Uterus (tissue), 4 donors: Measurements from ENCODE around the gene PLA2G4D. TPM values are rescaled to one million over a fixed set of nuclear protein-coding genes. Genes with fewer than 3 reads are reported as not detected.

Experiments used
- DNase-seq, 2 donors: peaks; one replicate each; pipeline ENCODE4 v3.0.0-alpha.2; 2019 to 2020
- H3K27ac ChIP-seq, 2 donors: fragments of 200-600 bp; sonication (generic); 1 replicate in 1 of 2; 2 replicates in 1 of 2; pipeline ENCODE4 v1.5.1; 2016 to 2018
- H3K27me3 ChIP-seq, 2 donors: fragments of 200-600 bp; sonication (generic); one replicate each; pipeline ENCODE4 v1.5.1; 2018 to 2019; ENCODE audit warnings: control low read depth in 1 of 2
- H3K36me3 ChIP-seq, 2 donors: fragments of 200-600 bp; sonication (generic); one replicate each; pipeline ENCODE4 v1.5.1; 2019; ENCODE audit warnings: control low read depth in 1 of 2
- H3K4me1 ChIP-seq, 2 donors: fragments of 200-600 bp; sonication (generic); one replicate each; pipeline ENCODE4 v1.5.1; 2018 to 2019; ENCODE audit warnings: control low read depth in 1 of 2
- H3K4me3 ChIP-seq, 2 donors: fragments of 200-600 bp; sonication (generic); 1 replicate in 1 of 2; 2 replicates in 1 of 2; pipeline ENCODE4 v1.5.1; 2018 to 2019; ENCODE audit warnings: mild to moderate bottlenecking in 1 of 2
- H3K9me3 ChIP-seq, 2 donors: fragments of 200-600 bp; sonication (generic); one replicate each; pipeline ENCODE4 v1.5.1; 2019; ENCODE audit warnings: control low read depth in 1 of 2
- POLR2A ChIP-seq, 2 donors: fragments of 450-650 bp; IDR thresholded peaks; one replicate each; pipeline ENCODE4 v1.6.1; 2016; ENCODE audit warnings: antibody characterized with exemption in 2 of 2, mild to moderate bottlenecking in 1 of 2, moderate library complexity in 1 of 2
- intact Hi-C: fragments of 100-400 bp; cut with DNase I; formaldehyde crosslinking; loops from one replicate; pipeline ENCODE4 v1.15.1; 2023; ENCODE audit warnings: low total_unique reads
- total RNA-seq, 4 donors: library from RNA; depleted of rRNA in 3 of 4; stranded (reverse); fragments of >200 nt in 3 of 4; gene quantifications; one replicate each; pipeline versions ENCODE4 v1.1.0 to v1.2.4, GENCODE V29; 2014 to 2023
- TF ChIP-seq, protein P1 (sequence below), 4 experiments: fragments of 200-600 bp in 2 of 4; fragments of 450-650 bp in 2 of 4; sonication (generic) in 2 of 4; IDR thresholded peaks; one replicate each; pipeline ENCODE4 v1.5.1; 2016 to 2019; ENCODE audit warnings: antibody characterized with exemption in 4 of 4, mild to moderate bottlenecking in 2 of 4, moderate library complexity in 1 of 4
- donor health status: DM: yes; HTN: yes; CAD: no.

PLA2G4D gene
- total RNA-seq, 4 donors from 2014 or later, result 0.07 TPM; not detected in 3

DNA sequence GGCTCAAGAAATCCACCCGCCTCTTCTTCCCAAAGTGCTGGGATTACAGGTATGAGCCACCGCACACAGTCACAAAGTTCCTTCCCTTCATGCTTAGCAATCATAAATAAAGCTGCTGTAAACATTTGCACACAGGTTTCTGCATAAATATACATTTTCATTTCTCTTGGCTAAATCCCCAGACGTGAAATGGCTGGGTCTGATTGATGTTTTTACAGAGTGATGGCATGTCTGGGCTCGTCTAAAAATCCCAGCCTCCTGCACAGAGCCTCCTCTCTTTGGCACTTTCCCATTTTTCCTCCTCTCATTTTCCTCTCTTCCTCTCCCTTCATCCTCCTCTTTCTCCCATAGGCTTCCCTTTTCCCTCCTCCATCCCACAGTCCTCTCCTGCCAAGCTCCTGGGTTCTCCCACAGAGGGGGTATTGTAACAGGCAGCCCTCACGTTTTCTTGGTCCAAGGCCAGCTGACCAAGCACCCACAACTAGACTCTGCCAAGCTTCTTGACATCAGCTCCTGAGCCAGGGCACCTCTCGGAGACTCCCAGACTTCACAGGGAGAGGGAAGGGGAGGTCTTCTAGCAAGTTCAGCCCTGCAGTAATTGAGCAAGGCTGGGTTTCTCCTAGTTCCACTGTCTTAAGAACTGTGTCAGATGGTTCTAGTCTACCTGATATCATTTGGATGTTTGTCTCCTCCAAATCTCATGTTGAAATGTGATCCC, 63.0 kb downstream of the PLA2G4D start:
- TF ChIP-seq, protein P1, sequence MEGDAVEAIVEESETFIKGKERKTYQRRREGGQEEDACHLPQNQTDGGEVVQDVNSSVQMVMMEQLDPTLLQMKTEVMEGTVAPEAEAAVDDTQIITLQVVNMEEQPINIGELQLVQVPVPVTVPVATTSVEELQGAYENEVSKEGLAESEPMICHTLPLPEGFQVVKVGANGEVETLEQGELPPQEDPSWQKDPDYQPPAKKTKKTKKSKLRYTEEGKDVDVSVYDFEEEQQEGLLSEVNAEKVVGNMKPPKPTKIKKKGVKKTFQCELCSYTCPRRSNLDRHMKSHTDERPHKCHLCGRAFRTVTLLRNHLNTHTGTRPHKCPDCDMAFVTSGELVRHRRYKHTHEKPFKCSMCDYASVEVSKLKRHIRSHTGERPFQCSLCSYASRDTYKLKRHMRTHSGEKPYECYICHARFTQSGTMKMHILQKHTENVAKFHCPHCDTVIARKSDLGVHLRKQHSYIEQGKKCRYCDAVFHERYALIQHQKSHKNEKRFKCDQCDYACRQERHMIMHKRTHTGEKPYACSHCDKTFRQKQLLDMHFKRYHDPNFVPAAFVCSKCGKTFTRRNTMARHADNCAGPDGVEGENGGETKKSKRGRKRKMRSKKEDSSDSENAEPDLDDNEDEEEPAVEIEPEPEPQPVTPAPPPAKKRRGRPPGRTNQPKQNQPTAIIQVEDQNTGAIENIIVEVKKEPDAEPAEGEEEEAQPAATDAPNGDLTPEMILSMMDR (IDR thresholded peaks at IDR 0.05), result no peak
- TF ChIP-seq POLR2A (IDR thresholded peaks at IDR 0.05), result no peak
- Histone ChIP-seq H3K27ac (no peak overlapping the region), H3K4me3 (no peak overlapping the region), H3K4me1 (no peaks in the 10 kb centered on the region), H3K27me3 (no peaks in the 10 kb centered on the region), H3K9me3 (no peaks in the 10 kb centered on the region), H3K36me3 (no peaks in the 10 kb centered on the region)
- intact Hi-C loops, result no loop called here
- no peak for DNase-seq

DNA sequence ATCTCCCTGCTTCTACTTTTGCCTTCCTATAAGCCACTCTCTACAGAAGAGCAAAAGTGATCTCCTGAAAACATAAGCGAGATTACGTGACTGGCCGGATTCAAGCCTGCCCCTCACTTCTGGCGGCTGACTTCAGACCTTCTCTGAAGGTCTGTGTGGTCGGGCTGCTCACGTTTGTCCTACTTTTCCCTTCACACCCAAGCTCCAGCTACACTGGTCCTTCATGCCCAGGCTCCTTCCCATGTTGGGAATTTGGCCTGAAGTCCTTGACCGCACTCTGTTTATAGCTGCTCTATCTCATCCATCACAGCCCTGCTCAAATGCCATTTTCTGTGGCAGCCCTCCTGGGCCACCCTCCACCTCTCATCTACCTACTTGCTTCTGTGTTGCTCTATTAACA, 66.8 kb downstream of the PLA2G4D start:
- H3K4me3 ChIP-seq, result no peak overlapping the region
- intact Hi-C loops, result no loop called here
- no peak overlapping the region for H3K27ac ChIP-seq
- H3K4me1 ChIP-seq, result no peaks in the 10 kb centered on the region
- DNase-seq, result no peak
- no peaks in the 10 kb centered on the region for H3K27me3 ChIP-seq
- no peaks in the 10 kb centered on the region for H3K9me3 ChIP-seq
- TF ChIP-seq, protein P1 (IDR thresholded peaks at IDR 0.05), result no peak
- TF ChIP-seq POLR2A (IDR thresholded peaks at IDR 0.05), result no peak
- no peaks in the 10 kb centered on the region for H3K36me3 ChIP-seq

DNA sequence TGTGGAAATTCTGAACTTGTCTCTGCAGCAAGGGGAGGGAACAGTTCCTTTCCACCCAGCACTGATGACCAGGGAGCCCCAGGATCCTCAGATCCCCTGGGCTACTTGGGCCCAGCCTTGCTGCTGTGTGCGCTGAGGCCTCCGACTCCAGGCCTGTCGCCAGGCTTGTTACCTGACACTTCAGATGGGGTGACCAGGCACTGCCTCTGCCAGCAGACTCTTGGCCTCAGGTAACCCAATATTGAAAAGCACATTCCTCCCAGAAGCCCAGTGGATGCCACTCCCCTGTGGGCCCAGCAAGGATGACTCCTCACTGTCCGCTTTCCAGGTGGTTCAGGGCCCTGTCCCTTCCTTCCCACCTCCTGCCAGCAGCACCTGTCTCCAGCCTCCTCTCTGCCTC, 70.1 kb downstream of the PLA2G4D start:
- no peak for TF ChIP-seq POLR2A (IDR thresholded peaks at IDR 0.05)
- TF ChIP-seq, protein P1 (IDR thresholded peaks at IDR 0.05), result no peak
- Histone ChIP-seq H3K27me3 (no peaks in the 10 kb centered on the region), H3K36me3 (no peaks in the 10 kb centered on the region), H3K4me1 (no peaks in the 10 kb centered on the region), H3K4me3 (no peak overlapping the region), H3K27ac (no peak overlapping the region), H3K9me3 (no peaks in the 10 kb centered on the region)
- no peak for DNase-seq
- intact Hi-C loops, result no loop called here

DNA sequence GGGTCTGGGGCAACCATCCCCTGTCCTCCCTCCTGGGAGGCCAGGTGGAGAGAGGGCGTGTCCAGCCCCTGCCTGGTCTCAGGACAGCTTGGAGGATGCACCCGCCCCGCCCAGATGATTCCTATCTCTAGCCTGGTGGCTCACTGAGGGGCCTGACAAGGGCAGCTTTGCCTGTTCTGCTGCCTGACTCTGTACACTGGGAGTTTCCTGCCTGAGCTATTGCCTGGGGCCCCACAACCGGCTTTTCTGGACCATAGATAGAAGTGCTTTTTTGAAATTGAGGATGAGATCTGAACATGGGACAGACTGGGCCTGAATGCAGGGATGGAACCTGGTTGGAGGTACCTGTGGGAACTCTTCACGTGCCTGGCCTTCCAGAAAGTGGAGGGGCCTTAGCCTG, 72.8 kb downstream of the PLA2G4D start:
- no peak for DNase-seq
- TF ChIP-seq, protein P1 (IDR thresholded peaks at IDR 0.05), result no peak
- no peak for TF ChIP-seq POLR2A (IDR thresholded peaks at IDR 0.05)
- Histone ChIP-seq H3K27me3 (no peaks in the 10 kb centered on the region), H3K4me3 (no peak overlapping the region), H3K36me3 (no peaks in the 10 kb centered on the region), H3K4me1 (no peaks in the 10 kb centered on the region), H3K27ac (no peak overlapping the region), H3K9me3 (no peaks in the 10 kb centered on the region)
- intact Hi-C loops, result no loop called here

DNA sequence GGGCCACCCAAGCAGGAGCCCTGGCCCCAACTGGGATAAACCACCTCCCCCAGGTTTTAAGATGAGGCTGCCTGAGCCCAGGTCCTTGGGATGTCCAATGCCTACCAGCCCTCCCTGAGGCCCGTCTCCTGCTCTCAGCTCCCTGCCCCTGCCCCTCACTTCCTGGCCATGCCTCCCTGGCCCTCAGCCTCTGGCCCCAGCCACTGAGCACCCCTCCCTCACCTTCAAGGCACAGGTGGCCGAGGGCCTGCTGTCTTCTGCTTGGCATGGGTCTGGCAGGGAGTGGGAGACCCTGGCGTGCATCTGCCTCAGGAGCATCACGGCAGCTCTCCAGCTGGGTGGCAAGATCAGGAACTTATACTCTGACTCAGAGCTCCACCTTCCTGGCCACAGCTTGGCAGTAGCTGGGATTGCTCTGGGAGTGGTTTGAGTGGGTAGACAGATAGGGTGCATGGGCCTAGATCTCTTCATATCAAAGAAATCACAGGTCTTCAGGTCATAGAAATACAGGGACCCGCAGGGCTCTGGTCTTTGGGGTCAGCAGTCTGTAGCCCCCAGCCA, 73.6 kb downstream of the PLA2G4D start, which contains the start of gene PLA2G4E:
TSS of gene PLA2G4E (minus strand) at position 330 of the 561 bp plus-strand sequence. CDS start at position 318, 12 bp downstream.
- Histone ChIP-seq H3K27me3 (no peaks in the 10 kb centered on the region), H3K27ac (no peak within 1 kb of the TSS)

More for the DNA sequence above, 73.6 kb downstream of the PLA2G4D start, which contains the start of gene PLA2G4E:
- H3K36me3 ChIP-seq, result no peaks in the 10 kb centered on the region
- intact Hi-C loops, result no loop called here
- DNase-seq, result no peak
- H3K4me3 ChIP-seq, result no peak within 1 kb of the TSS
- no peaks in the 10 kb centered on the region for H3K9me3 ChIP-seq
- no peak for TF ChIP-seq POLR2A (IDR thresholded peaks at IDR 0.05)
- TF ChIP-seq, protein P1 (IDR thresholded peaks at IDR 0.05), result no peak
- no peaks in the 10 kb centered on the region for H3K4me1 ChIP-seq
